IPS DF 19.7 (cell line): ENCODE data around the gene SERPINA10.

Experiments used
- DNase-seq: peaks from one replicate; pipeline ENCODE4 v3.0.0-alpha.2; 2013; ENCODE audit warnings: low read depth, low spot score

The SERPINA10 gene

GRCh38 chr14:94292872-94293577, at the start of gene SERPINA10:
TSS of gene SERPINA10 (minus strand) at chr14:94293268. CDS start at chr14:94290593, 2,675 bp downstream.
- DNase-seq: no peak

- no peak for DNase-seq
Measured at GRCh38 chr14:94342334-94342934, 49.4 kb upstream of the SERPINA10 start.

- DNase-seq: no peak
Measured at GRCh38 chr14:94341656-94342333, 48.7 kb upstream of the SERPINA10 start.

- DNase-seq: no peak
Measured at GRCh38 chr14:94340533-94340932, 47.5 kb upstream of the SERPINA10 start.

GRCh38 chr14:94338023-94338422, 45.0 kb upstream of the SERPINA10 start:
- no peak for DNase-seq

- no peak for DNase-seq
Measured at GRCh38 chr14:94337274-94337673, 44.2 kb upstream of the SERPINA10 start.

GRCh38 chr14:94334872-94335271, 41.8 kb upstream of the SERPINA10 start:
- no peak for DNase-seq

- no peak for DNase-seq
Measured at GRCh38 chr14:94332587-94332986, 39.5 kb upstream of the SERPINA10 start.

- DNase-seq: no peak
Measured at GRCh38 chr14:94332063-94332583, 39.1 kb upstream of the SERPINA10 start.

GRCh38 chr14:94331462-94331861, 38.4 kb upstream of the SERPINA10 start:
- DNase-seq: no peak

- no peak for DNase-seq
Measured at GRCh38 chr14:94330857-94331256, 37.8 kb upstream of the SERPINA10 start.

- no peak for DNase-seq
Measured at GRCh38 chr14:94330432-94330831, 37.4 kb upstream of the SERPINA10 start.

- no peak for DNase-seq
Measured at GRCh38 chr14:94329857-94330256, 36.8 kb upstream of the SERPINA10 start.

- no peak for DNase-seq
Measured at GRCh38 chr14:94328196-94328595, 35.1 kb upstream of the SERPINA10 start.

GRCh38 chr14:94322648-94323570, 29.8 kb upstream of the SERPINA10 start, which contains the start of gene SERPINA6:
TSS of gene SERPINA6 (minus strand) at chr14:94323336. CDS start at chr14:94314648, 8,688 bp downstream.
- no peak for DNase-seq

GRCh38 chr14:94321421-94322271, 28.6 kb upstream of the SERPINA10 start:
- no peak for DNase-seq

GRCh38 chr14:94320243-94320642, 27.2 kb upstream of the SERPINA10 start:
- no peak for DNase-seq

- DNase-seq: no peak
Measured at GRCh38 chr14:94317259-94317658, 24.2 kb upstream of the SERPINA10 start.

- DNase-seq: no peak
Measured at GRCh38 chr14:94316692-94317091, 23.6 kb upstream of the SERPINA10 start.

GRCh38 chr14:94314890-94315289, 21.8 kb upstream of the SERPINA10 start:
- no peak for DNase-seq
